Measurements from ENCODE around the gene TMEM119. TPM values are rescaled to one million over a fixed set of nuclear protein-coding genes. Genes with fewer than 3 reads are reported as not detected.

Gene TMEM119
- total and polyA plus RNA-seq, 10 of the 15 experiments (the other 5 are each of a cell fraction or from before 2014, with no cell fraction given): 0.11 to 0.44 (median 0.19) TPM; not detected in 5

DNA sequence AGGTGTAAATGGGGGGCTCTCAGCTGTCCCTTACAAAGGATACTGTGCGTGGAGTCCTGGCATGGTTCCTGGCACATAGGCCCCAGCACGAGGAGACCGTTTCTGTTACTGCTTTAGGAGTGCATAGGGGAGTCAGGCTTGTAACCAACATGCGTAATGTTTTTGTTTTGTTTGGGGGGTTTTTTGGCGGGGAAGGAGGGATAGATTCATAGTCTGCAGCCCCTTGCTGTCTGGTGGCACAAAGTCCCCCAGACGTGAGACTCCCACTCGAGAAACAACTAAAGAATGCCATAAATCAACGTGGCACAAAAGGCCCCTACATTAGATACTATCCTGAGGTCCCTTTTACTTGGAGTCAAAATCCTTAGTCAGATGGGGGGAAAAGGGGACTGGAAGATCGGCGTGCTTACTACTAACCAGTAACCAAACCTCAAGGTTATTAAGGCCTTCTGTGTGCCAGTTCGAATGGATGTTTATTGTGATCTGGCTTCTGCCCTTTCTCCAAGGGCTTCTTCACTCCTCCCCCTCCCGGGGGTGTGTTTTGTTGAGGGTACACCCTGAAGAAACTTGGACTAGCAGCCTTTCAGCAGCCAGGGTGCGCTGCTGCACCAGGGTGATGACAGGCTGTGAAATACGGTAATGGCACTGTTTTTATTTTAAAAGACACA, 34.6 kb downstream of the TMEM119 start (continued):
- TF ChIP-seq GATAD2B (conservative IDR thresholded peaks at IDR 0.05; ENCODE audit: low read depth) (no peak), CHD4 (IDR thresholded peaks at IDR 0.05) (no peak), CREM (IDR thresholded peaks at IDR 0.05; ENCODE audit: low read depth) (peak; percentile 51; the same call in 1 of the 2 replicates), ASH2L (IDR thresholded peaks at IDR 0.05; ENCODE audit: borderline replicate concordance, low read depth) (no peak), POLR2A (IDR thresholded peaks at IDR 0.05; ENCODE audit: low read depth, low read length) (peak; percentile 64), NFYB (IDR thresholded peaks at IDR 0.05; ENCODE audit: insufficient read depth, low read depth, low read length) (no peak), TCF3 (IDR thresholded peaks at IDR 0.05; ENCODE audit: borderline replicate concordance, insufficient read depth, low read depth, low read length) (no peak), SMC3 (IDR thresholded peaks at IDR 0.05; ENCODE audit: borderline replicate concordance, low read length) (peak; percentile 97), ZNF24 (IDR thresholded peaks at IDR 0.05) (peak; percentile 47; the same call in 1 of the 2 replicates), HDAC6 (IDR thresholded peaks at IDR 0.05; ENCODE audit: unreplicated experiment) (peak; percentile 60), NBN (IDR thresholded peaks at IDR 0.05) (peak; percentile 62; the same call in 1 of the 2 replicates), CBFB (IDR thresholded peaks at IDR 0.05; ENCODE audit: low read depth) (no peak; the same call in 1 of the 2 replicates), POLR2AphosphoS5 (IDR thresholded peaks at IDR 0.05; ENCODE audit: low read length) (peak; percentile 93), WRNIP1 (IDR thresholded peaks at IDR 0.05; ENCODE audit: borderline replicate concordance, low read depth, low read length) (0 out of 2 replicates have a peak, but pooled peaks have one; percentile 92), SMARCA5 (IDR thresholded peaks at IDR 0.05) (peak; percentile 92), POU2F2 (IDR thresholded peaks at IDR 0.05; ENCODE audit: borderline replicate concordance, low read depth, low read length) (peak; percentile 43; the same call in 1 of the 3 replicates)
- TF ChIP-seq, protein P1, sequence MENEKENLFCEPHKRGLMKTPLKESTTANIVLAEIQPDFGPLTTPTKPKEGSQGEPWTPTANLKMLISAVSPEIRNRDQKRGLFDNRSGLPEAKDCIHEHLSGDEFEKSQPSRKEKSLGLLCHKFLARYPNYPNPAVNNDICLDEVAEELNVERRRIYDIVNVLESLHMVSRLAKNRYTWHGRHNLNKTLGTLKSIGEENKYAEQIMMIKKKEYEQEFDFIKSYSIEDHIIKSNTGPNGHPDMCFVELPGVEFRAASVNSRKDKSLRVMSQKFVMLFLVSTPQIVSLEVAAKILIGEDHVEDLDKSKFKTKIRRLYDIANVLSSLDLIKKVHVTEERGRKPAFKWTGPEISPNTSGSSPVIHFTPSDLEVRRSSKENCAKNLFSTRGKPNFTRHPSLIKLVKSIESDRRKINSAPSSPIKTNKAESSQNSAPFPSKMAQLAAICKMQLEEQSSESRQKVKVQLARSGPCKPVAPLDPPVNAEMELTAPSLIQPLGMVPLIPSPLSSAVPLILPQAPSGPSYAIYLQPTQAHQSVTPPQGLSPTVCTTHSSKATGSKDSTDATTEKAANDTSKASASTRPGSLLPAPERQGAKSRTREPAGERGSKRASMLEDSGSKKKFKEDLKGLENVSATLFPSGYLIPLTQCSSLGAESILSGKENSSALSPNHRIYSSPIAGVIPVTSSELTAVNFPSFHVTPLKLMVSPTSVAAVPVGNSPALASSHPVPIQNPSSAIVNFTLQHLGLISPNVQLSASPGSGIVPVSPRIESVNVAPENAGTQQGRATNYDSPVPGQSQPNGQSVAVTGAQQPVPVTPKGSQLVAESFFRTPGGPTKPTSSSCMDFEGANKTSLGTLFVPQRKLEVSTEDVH (IDR thresholded peaks at IDR 0.05; ENCODE audit: low read depth, partially characterized antibody): peak; percentile 23
- TF ChIP-seq, protein P2, sequence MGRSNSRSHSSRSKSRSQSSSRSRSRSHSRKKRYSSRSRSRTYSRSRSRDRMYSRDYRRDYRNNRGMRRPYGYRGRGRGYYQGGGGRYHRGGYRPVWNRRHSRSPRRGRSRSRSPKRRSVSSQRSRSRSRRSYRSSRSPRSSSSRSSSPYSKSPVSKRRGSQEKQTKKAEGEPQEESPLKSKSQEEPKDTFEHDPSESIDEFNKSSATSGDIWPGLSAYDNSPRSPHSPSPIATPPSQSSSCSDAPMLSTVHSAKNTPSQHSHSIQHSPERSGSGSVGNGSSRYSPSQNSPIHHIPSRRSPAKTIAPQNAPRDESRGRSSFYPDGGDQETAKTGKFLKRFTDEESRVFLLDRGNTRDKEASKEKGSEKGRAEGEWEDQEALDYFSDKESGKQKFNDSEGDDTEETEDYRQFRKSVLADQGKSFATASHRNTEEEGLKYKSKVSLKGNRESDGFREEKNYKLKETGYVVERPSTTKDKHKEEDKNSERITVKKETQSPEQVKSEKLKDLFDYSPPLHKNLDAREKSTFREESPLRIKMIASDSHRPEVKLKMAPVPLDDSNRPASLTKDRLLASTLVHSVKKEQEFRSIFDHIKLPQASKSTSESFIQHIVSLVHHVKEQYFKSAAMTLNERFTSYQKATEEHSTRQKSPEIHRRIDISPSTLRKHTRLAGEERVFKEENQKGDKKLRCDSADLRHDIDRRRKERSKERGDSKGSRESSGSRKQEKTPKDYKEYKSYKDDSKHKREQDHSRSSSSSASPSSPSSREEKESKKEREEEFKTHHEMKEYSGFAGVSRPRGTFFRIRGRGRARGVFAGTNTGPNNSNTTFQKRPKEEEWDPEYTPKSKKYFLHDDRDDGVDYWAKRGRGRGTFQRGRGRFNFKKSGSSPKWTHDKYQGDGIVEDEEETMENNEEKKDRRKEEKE (IDR thresholded peaks at IDR 0.05): no peak
- TF ChIP-seq, protein P3, sequence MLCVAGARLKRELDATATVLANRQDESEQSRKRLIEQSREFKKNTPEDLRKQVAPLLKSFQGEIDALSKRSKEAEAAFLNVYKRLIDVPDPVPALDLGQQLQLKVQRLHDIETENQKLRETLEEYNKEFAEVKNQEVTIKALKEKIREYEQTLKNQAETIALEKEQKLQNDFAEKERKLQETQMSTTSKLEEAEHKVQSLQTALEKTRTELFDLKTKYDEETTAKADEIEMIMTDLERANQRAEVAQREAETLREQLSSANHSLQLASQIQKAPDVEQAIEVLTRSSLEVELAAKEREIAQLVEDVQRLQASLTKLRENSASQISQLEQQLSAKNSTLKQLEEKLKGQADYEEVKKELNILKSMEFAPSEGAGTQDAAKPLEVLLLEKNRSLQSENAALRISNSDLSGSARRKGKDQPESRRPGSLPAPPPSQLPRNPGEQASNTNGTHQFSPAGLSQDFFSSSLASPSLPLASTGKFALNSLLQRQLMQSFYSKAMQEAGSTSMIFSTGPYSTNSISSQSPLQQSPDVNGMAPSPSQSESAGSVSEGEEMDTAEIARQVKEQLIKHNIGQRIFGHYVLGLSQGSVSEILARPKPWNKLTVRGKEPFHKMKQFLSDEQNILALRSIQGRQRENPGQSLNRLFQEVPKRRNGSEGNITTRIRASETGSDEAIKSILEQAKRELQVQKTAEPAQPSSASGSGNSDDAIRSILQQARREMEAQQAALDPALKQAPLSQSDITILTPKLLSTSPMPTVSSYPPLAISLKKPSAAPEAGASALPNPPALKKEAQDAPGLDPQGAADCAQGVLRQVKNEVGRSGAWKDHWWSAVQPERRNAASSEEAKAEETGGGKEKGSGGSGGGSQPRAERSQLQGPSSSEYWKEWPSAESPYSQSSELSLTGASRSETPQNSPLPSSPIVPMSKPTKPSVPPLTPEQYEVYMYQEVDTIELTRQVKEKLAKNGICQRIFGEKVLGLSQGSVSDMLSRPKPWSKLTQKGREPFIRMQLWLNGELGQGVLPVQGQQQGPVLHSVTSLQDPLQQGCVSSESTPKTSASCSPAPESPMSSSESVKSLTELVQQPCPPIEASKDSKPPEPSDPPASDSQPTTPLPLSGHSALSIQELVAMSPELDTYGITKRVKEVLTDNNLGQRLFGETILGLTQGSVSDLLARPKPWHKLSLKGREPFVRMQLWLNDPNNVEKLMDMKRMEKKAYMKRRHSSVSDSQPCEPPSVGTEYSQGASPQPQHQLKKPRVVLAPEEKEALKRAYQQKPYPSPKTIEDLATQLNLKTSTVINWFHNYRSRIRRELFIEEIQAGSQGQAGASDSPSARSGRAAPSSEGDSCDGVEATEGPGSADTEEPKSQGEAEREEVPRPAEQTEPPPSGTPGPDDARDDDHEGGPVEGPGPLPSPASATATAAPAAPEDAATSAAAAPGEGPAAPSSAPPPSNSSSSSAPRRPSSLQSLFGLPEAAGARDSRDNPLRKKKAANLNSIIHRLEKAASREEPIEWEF (IDR thresholded peaks at IDR 0.05; ENCODE audit: insufficient replicate concordance, low read depth, low read length): peak; percentile 70
- TF ChIP-seq, protein P4, sequence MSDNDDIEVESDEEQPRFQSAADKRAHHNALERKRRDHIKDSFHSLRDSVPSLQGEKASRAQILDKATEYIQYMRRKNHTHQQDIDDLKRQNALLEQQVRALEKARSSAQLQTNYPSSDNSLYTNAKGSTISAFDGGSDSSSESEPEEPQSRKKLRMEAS (IDR thresholded peaks at IDR 0.05; ENCODE audit: low read depth, low read length): peak; percentile 61; the same call in 1 of the 2 replicates

Data from GM12878 (cell line).